ENCODE measurements around the gene FAM53B. TPM values are rescaled to one million over a fixed set of nuclear protein-coding genes. Genes with fewer than 3 reads are reported as not detected.
A peak's percentile ranks its signal among the peaks of the same experiment; 100 is the strongest.
"Not testable (repeated sequence)": the region's sequence is repeated elsewhere in the genome, so short reads cannot be mapped to it uniquely, and the experiment has no call there.

FAM53B gene, protein sequence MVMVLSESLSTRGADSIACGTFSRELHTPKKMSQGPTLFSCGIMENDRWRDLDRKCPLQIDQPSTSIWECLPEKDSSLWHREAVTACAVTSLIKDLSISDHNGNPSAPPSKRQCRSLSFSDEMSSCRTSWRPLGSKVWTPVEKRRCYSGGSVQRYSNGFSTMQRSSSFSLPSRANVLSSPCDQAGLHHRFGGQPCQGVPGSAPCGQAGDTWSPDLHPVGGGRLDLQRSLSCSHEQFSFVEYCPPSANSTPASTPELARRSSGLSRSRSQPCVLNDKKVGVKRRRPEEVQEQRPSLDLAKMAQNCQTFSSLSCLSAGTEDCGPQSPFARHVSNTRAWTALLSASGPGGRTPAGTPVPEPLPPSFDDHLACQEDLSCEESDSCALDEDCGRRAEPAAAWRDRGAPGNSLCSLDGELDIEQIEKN
- total RNA-seq (10 to 100 TPM; 28.8 to 29.2 TPM), polyA plus RNA-seq (41.6 TPM)

- peak; percentile 73 to 87 (median 83) for DNase-seq
- peak within 1 kb of the TSS; percentile 73 for H3K27ac ChIP-seq (ENCODE audit: low read depth, low read length)
- no peaks in the 10 kb centered on the region for H3K9me3 ChIP-seq (ENCODE audit: low read length)
- H3K27me3 ChIP-seq (ENCODE audit: insufficient read depth, low read length, poor library complexity, severe bottlenecking): no peaks in the 10 kb centered on the region
- Mint-ChIP-seq H3K9me3 (no peaks in the 10 kb centered on the region), H3K4me1 (peaks cover 47 to 54% (median 53%) of the 10 kb centered on the region in 3 donors), H3K36me3 (peaks cover 0 to 18% (median 0%) of the 10 kb centered on the region in 3 donors), H3K4me3 (peak within 1 kb of the TSS; percentile 95 to 100 (median 98)), H3K27ac (peak within 1 kb of the TSS; percentile 90 to 98 (median 96)), H3K27me3 (peaks cover 0 to 1% of the 10 kb centered on the region in 2 donors)
- no peaks in the 10 kb centered on the region for H3K36me3 ChIP-seq (ENCODE audit: insufficient read depth, low read length)
- H3K4me3 ChIP-seq (ENCODE audit: low read length): peak within 1 kb of the TSS; percentile 74
- peaks cover 42% of the 10 kb centered on the region for H3K4me1 ChIP-seq (ENCODE audit: insufficient read depth, low read length)
- POLR2A ChIA-PET: interaction anchor here (1.4 kb wide), 1 partner anchor 11 kb away, joined by 6 read pairs; no protein-coding TSS in a partner anchor
- CTCF ChIA-PET: interaction anchor here (0.9 to 8.9 kb wide), 19 partner anchors 12 to 748 kb away, joined by 3 to 154 read pairs (median 6); partner anchors contain the start of gene ABRAXAS2
These were observed at the start of gene FAM53B for GRCh38 chr10:124744102-124745050. Gene FAM53B (minus strand): TSS chr10:124744378. CDS start chr10:124706713, 37,665 bp downstream.

DNA sequence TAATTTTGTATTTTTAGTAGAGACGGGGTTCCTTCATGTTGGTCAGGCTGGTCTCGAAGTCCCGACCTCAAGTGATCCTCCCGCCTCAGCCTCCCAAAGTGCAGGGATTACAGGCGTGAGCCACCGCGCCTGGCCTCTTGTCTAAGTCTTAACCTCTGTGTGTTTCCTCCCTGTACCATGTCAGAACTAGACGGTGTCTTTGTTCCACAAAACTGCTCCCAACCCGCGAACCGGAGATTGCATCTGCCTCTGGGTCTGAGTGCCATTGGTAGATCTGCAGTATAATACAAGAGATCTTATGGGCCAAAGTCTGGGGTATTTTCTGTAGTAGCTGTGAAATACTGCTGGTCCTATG is 48.8 kb upstream of the FAM53B start:
- Histone ChIP-seq H3K27me3 (ENCODE audit: insufficient read depth, low read length, poor library complexity, severe bottlenecking) (no peaks in the 10 kb centered on the region), H3K4me3 (ENCODE audit: low read length) (peak overlapping the region; percentile 100), H3K36me3 (ENCODE audit: insufficient read depth, low read length) (no peaks in the 10 kb centered on the region), H3K9me3 (ENCODE audit: low read length) (no peaks in the 10 kb centered on the region), H3K4me1 (ENCODE audit: insufficient read depth, low read length) (peaks cover 13% of the 10 kb centered on the region), H3K27ac (ENCODE audit: low read depth, low read length) (no peak overlapping the region)
- CTCF ChIA-PET: no interaction called here
- Mint-ChIP-seq H3K4me1 (peaks cover 15 to 28% (median 20%) of the 10 kb centered on the region in 3 donors), H3K27me3 (no peaks in the 10 kb centered on the region), H3K9me3 (no peaks in the 10 kb centered on the region), H3K27ac (peak overlapping the region in 6 of 8 donors; percentile 51 to 96 (median 84)), H3K4me3 (peak overlapping the region; percentile 95 to 99 (median 96)), H3K36me3 (peaks cover 0 to 17% (median 3%) of the 10 kb centered on the region in 3 donors)
- POLR2A ChIA-PET: interaction anchor here (0.6 to 1.8 kb wide), 2 partner anchors 10 to 364 kb away, joined by 3 to 33 read pairs; partner anchors contain the start of gene ABRAXAS2
- DNase-seq: no peak

- H3K4me3 ChIP-seq (ENCODE audit: low read length): peak within 1 kb of the TSS; percentile 100
- Mint-ChIP-seq H3K4me1 (peaks cover 15 to 28% (median 20%) of the 10 kb centered on the region in 3 donors), H3K36me3 (peaks cover 0 to 27% (median 7%) of the 10 kb centered on the region in 3 donors), H3K27ac (peak within 1 kb of the TSS; percentile 59 to 98 (median 94)), H3K4me3 (peak within 1 kb of the TSS; percentile 95 to 99 (median 96)), H3K27me3 (no peaks in the 10 kb centered on the region), H3K9me3 (no peaks in the 10 kb centered on the region)
- POLR2A ChIA-PET: interaction anchor here (0.6 to 1.8 kb wide), 4 partner anchors 8 to 247 kb away, joined by 3 to 33 read pairs (median 4); partner anchors contain the start of gene ABRAXAS2
- CTCF ChIA-PET: no interaction called here
- no peaks in the 10 kb centered on the region for H3K27me3 ChIP-seq (ENCODE audit: insufficient read depth, low read length, poor library complexity, severe bottlenecking)
- H3K36me3 ChIP-seq (ENCODE audit: insufficient read depth, low read length): no peaks in the 10 kb centered on the region
- peak; percentile 64 to 86 (median 81) for DNase-seq
- peaks cover 13% of the 10 kb centered on the region for H3K4me1 ChIP-seq (ENCODE audit: insufficient read depth, low read length)
- no peaks in the 10 kb centered on the region for H3K9me3 ChIP-seq (ENCODE audit: low read length)
- H3K27ac ChIP-seq (ENCODE audit: low read depth, low read length): peak within 1 kb of the TSS; percentile 90
These were observed 47.6 kb upstream of the FAM53B start, which contains the start of gene EEF1AKMT2 for GRCh38 chr10:124791547-124792348. Gene EEF1AKMT2 (minus strand): TSS chr10:124791887. CDS start chr10:124791833, 54 bp downstream.

GRCh38 chr10:124782900-124783299 is 38.7 kb upstream of the FAM53B start:
- H3K4me3 Mint-ChIP-seq; POLR2A ChIA-PET; H3K36me3 ChIP-seq (ENCODE audit: insufficient read depth, low read length); H3K27ac ChIP-seq (ENCODE audit: low read depth, low read length); H3K27me3 ChIP-seq (ENCODE audit: insufficient read depth, low read length, poor library complexity, severe bottlenecking); H3K9me3 ChIP-seq (ENCODE audit: low read length); H3K4me3 ChIP-seq (ENCODE audit: low read length); H3K4me1 ChIP-seq (ENCODE audit: insufficient read depth, low read length); H3K9me3 Mint-ChIP-seq; CTCF ChIA-PET; H3K4me1 Mint-ChIP-seq; DNase-seq; H3K27me3 Mint-ChIP-seq; H3K27ac Mint-ChIP-seq: not testable (repeated sequence)
- peaks cover 5 to 54% (median 14%) of the 10 kb centered on the region in 3 donors for H3K36me3 Mint-ChIP-seq

DNA sequence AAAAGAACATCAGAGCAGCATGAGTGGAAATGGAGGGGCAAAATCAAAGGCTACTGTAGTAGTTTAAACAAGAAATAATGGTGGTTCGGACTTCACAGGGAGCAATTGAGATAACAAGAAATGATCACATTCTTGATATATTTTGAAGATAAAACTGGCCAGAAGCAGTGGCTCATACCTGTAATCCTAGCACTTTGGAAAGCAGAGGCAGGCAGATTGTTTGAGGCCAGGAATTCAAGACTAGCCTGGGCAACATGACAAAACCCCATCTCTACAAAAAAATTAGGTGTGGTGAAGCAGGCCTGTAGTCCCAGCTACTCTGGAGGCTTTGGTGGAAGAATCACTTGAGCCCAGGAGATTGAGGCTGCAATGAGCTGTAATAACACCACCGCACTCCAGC is 24.6 kb upstream of the FAM53B start:
- ChIA-PET POLR2A (no interaction called here), CTCF (no interaction called here)
- no peak overlapping the region for H3K27ac ChIP-seq (ENCODE audit: low read depth, low read length)
- H3K9me3 Mint-ChIP-seq: no peaks in the 10 kb centered on the region
- peaks cover 5 to 68% (median 23%) of the 10 kb centered on the region in 3 donors for H3K36me3 Mint-ChIP-seq
- no peak overlapping the region for H3K4me3 ChIP-seq (ENCODE audit: low read length)
- H3K4me1 ChIP-seq (ENCODE audit: insufficient read depth, low read length): no peaks in the 10 kb centered on the region
- H3K27me3 Mint-ChIP-seq: no peaks in the 10 kb centered on the region
- H3K27me3 ChIP-seq (ENCODE audit: insufficient read depth, low read length, poor library complexity, severe bottlenecking): no peaks in the 10 kb centered on the region
- no peak for DNase-seq
- H3K4me1 Mint-ChIP-seq: peaks cover 0 to 2% (median 0%) of the 10 kb centered on the region in 3 donors
- no peaks in the 10 kb centered on the region for H3K9me3 ChIP-seq (ENCODE audit: low read length)
- H3K4me3 Mint-ChIP-seq: no peak overlapping the region
- H3K36me3 ChIP-seq (ENCODE audit: insufficient read depth, low read length): peaks cover 7% of the 10 kb centered on the region
- no peak overlapping the region for H3K27ac Mint-ChIP-seq

DNA sequence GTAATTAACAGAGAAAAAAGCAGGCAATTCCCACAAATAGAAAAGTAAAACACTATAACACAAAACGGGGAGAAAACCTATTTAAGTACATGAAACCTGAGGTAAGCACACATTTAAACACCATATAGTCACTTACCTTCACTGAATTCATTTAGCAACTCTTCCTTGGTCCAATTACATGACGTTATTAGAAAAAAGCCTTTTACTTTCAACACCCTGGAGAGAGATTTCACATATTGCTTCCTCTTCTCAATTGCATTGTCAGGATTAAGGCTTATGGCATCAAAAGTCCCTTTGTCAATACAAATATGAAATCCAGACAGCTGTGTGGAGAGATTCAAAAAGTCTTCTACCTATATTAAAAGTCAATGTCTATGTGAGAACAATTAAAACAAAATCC is 21.1 kb upstream of the FAM53B start:
- Histone ChIP-seq H3K27me3 (ENCODE audit: insufficient read depth, low read length, poor library complexity, severe bottlenecking) (no peaks in the 10 kb centered on the region), H3K4me3 (ENCODE audit: low read length) (no peak overlapping the region), H3K36me3 (ENCODE audit: insufficient read depth, low read length) (no peaks in the 10 kb centered on the region), H3K9me3 (ENCODE audit: low read length) (no peaks in the 10 kb centered on the region), H3K4me1 (ENCODE audit: insufficient read depth, low read length) (no peaks in the 10 kb centered on the region), H3K27ac (ENCODE audit: low read depth, low read length) (no peak overlapping the region)
- no peak overlapping the region for H3K4me3 Mint-ChIP-seq
- H3K27ac Mint-ChIP-seq: no peak overlapping the region
- H3K9me3 Mint-ChIP-seq: no peaks in the 10 kb centered on the region
- ChIA-PET POLR2A (no interaction called here), CTCF (no interaction called here)
- no peak for DNase-seq
- peaks cover 0 to 65% (median 23%) of the 10 kb centered on the region in 3 donors for H3K36me3 Mint-ChIP-seq
- peaks cover 0 to 2% (median 0%) of the 10 kb centered on the region in 3 donors for H3K4me1 Mint-ChIP-seq
- H3K27me3 Mint-ChIP-seq: no peaks in the 10 kb centered on the region

GRCh38 chr10:124763267-124763666 is 19.1 kb upstream of the FAM53B start:
- H3K27me3 ChIP-seq (ENCODE audit: insufficient read depth, low read length, poor library complexity, severe bottlenecking): no peaks in the 10 kb centered on the region
- DNase-seq: no peak

More at GRCh38 chr10:124763267-124763666, 19.1 kb upstream of the FAM53B start:
- no peak overlapping the region for H3K27ac ChIP-seq (ENCODE audit: low read depth, low read length)
- Mint-ChIP-seq H3K9me3 (no peaks in the 10 kb centered on the region), H3K27ac (no peak overlapping the region), H3K4me3 (no peak overlapping the region), H3K4me1 (no peaks in the 10 kb centered on the region), H3K36me3 (peaks cover 9 to 69% (median 24%) of the 10 kb centered on the region in 3 donors), H3K27me3 (no peaks in the 10 kb centered on the region)
- no peak overlapping the region for H3K4me3 ChIP-seq (ENCODE audit: low read length)
- CTCF ChIA-PET: no interaction called here
- no peaks in the 10 kb centered on the region for H3K4me1 ChIP-seq (ENCODE audit: insufficient read depth, low read length)
- H3K9me3 ChIP-seq (ENCODE audit: low read length): no peaks in the 10 kb centered on the region
- POLR2A ChIA-PET: no interaction called here
- no peaks in the 10 kb centered on the region for H3K36me3 ChIP-seq (ENCODE audit: insufficient read depth, low read length)

All from CD8-positive, alpha-beta memory T cell (primary cell).